GM19025 (cell line): Measurements from ENCODE around the gene NEK7.
"Not testable (repeated sequence)": the region's sequence is repeated elsewhere in the genome, so short reads cannot be mapped to it uniquely, and the experiment has no call there.

ENCODE experiments used
- ATAC-seq: cut with Tn5 transposase; IDR thresholded peaks from one replicate; pipeline ENCODE4 v1.9.1; 2021; ENCODE audit warnings: mild to moderate bottlenecking, low read depth, moderate library complexity; ENCODE audit not compliant: unreplicated experiment

NEK7 gene

GRCh38 chr1:198275597-198275996 lies 118.8 kb downstream of the NEK7 start:
- no peak for ATAC-seq

GRCh38 chr1:198276241-198276640 lies 119.4 kb downstream of the NEK7 start:
- ATAC-seq: no peak

GRCh38 chr1:198278943-198279342 lies 122.1 kb downstream of the NEK7 start:
- no peak for ATAC-seq

DNA sequence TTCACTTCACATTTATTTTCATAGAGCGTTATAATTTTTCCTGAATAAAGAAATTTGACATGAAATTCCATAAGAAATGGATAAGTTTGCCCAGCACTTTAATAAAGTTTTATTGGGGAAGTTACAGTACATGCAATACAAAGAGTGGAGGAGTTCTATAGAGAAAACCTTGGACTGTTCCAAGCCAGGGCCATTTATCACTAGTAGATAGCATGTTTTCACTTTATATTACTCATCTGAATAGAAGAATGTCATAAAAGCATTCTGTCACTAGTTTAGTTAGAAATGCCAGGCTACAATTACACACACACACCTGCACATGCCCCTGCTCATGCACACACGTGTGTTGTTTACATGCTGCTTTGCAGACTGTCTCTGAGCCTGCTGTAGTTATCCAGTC lies 123.3 kb downstream of the NEK7 start:
- no peak for ATAC-seq

- ATAC-seq: no peak
Observed at GRCh38 chr1:198281911-198282310, 125.1 kb downstream of the NEK7 start.

DNA sequence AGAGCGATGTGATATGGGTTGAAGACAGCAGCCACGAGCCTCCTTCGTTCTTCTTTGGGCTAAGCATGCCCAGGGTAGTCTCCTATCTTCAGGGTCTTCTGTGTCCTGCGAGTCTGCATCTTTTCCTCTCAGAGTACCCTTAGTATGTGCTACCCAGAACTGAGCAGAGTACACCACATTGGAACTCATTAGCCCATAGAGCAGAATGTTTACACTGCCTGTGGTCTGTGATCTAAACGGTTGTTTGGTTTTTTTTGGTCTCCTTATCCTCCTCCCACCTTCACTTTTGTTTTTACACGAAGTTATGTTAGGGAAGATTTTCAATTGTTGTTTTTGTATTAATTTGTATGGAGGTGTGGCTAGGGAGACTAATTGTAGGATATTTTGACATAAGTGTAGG lies 126.4 kb downstream of the NEK7 start:
- no peak for ATAC-seq

DNA sequence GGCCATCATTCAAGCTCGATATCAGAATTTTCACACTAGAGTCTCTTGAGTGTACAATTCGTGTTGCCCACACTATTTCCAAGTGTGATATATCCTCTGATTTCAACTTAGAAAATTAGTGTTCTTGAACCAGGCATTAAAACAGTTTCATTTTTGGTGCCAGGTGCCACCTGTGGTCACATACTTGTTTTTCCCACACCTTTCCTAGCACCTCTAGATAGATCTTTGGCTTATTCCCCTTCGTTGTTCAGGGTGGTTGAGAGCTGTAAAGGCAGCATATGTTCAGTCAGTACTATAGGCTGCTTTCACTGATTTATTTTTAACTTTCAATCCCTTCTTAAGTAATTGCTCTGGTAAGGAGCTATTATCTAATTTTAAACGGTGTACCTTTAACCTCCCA lies 131.1 kb downstream of the NEK7 start:
- ATAC-seq: no peak

DNA sequence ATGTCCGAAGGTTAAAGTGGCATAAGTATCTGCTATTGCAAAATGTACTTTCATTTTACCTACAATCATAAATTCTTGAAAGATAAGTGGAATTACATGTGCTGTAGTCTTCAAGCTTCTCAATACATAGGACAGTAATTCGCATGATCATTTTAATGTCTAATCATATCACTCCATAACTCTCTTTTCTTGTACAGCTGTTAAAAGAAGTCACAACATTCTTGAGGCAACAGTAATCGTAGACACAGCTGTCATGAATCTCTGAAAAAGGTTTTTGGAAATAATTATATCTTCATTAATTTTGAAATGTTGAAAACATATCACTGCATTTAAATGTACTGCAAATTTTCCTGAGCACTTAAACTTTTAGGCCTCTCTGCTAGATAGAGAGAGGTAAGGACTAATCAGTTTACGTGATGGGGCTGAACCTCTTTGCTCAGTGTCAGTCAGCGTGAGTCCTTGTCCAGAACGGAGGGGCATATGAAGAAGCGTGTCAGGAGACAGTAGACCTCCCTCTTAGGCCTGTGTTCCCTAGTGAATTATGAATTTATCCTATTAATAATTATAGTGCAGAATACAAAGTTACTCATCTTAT lies 133.4 kb downstream of the NEK7 start:
- ATAC-seq: no peak

DNA sequence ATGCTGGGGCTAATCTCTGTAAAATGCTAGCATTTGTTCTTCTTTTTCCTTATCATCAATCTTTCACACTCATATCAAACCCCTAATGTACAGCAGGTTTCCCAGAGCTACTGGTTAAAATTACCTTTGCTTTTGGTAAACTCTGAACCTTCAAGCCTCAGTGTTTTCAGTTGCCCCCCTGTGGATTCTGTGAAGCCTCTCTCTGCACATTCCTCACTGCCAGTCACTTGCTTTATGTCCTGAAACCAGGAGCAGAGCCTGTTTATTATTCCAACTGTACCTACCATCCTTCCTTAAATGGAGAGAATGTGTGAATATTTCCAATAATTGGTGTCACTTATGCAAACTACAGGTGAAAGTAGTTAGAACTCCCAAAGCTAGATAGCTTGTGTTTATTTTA lies 134.2 kb downstream of the NEK7 start:
- ATAC-seq: no peak

- ATAC-seq: no peak
Observed at GRCh38 chr1:198291924-198292323, 135.1 kb downstream of the NEK7 start.

- no peak for ATAC-seq
Observed at GRCh38 chr1:198295225-198295624, 138.4 kb downstream of the NEK7 start.

DNA sequence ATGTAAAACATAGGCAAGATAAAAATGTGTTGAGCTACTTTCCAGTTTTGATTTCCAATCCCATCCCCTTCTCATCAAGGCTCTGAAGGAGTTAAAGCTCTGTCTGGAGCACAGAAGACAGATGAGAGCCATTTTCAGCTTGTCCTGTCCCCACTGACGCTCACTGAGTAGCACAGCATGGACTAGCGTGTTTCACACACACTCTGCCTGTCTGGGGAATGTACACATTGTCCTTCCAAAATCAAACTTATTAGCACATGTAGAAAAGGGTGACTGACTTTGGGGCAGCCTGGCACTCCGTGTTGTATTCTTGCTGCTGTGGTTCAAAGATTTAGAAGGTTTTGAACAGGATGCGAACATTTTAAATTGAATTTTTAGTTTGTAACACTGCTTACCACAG lies 139.2 kb downstream of the NEK7 start:
- ATAC-seq: no peak

DNA sequence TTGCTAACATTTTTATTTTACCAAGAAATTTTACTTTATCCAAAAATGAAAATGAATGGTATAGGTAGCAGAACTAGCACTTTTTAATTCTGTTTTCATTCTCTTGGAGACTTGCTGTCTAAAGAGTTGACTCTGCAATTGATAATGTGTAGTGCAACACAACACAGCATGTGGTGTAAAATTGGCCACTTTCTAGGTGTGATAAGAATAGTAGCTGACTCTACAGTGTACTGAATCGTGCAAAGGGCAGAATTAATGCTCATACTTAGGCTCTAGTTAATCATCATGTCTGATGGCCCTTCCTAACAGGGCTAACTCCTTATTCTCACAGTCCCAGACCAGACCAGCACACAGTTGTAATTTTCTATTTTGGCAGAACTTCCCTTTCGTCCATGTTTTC lies 140.5 kb downstream of the NEK7 start:
- no peak for ATAC-seq

GRCh38 chr1:198298640-198299039 lies 141.8 kb downstream of the NEK7 start:
- no peak for ATAC-seq

DNA sequence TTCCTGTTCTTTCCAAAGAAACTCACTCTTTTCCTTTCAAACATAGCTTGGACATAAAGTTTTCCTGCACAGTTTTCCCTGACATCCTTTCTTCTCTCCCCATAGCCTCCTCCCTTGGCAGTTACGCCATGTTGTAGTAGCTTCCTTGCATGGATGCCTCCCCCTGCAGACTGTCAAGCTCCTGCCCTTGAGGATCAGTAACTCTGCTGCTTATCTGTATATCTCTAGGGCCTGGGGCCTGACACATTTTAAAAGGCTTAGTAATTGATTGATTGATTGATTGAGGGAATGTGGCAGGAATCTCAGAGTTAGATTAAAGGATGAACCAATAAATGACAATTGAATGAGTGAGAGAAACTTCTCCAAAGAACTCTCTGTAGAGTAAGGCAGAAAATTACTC lies 143.7 kb downstream of the NEK7 start:
- ATAC-seq: no peak

GRCh38 chr1:198304431-198304830 lies 147.6 kb downstream of the NEK7 start:
- ATAC-seq: no peak

DNA sequence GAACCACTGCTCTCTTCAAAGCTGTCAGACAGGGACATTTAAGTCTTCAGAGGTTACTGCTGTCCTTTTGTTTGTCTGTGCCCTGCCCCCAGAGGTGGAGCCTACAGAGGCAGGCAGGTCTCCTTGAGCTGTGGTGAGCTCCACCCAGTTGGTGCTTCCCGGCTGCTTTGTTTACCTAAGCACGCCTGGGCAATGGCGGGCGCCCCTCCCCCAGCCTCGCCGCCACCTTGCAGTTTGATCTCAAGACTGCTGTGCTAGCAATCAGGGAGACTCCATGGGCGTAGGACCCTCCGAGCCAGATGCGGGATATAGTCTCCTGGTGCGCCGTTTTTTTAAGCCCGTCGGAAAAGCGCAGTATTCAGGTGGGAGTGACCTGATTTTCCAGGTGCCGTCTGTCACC lies 158.0 kb downstream of the NEK7 start:
- ATAC-seq: not testable (repeated sequence)

GRCh38 chr1:198315331-198315730 lies 158.5 kb downstream of the NEK7 start:
- not testable (repeated sequence) for ATAC-seq

DNA sequence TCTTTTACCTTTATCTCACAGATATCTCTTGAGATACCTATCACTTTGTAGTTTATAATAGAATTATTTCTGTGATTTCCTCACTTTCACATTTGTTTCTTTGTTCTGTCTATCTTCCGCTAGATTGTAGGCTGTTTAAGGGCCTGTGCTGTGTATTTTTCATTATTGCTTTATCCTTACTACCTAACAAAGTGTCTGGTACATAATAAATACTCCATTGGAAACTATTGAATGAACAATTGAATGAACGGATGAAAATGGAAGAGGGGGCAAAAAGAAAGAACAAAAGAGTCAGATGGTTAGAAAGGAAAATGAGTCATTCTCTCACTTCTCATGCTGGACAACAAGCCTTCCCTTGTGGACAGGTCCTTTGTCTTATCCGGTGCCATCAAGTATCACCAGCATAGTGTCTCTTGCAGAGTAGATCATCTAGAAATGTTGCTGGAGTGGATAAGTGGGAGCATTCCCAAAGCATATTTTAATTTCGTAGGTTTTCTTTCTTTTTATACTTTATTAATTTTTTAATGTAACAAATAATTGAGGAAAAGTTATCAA lies 159.8 kb downstream of the NEK7 start:
- no peak for ATAC-seq

- ATAC-seq: no peak
Observed at GRCh38 chr1:198318085-198318484, 161.3 kb downstream of the NEK7 start.

DNA sequence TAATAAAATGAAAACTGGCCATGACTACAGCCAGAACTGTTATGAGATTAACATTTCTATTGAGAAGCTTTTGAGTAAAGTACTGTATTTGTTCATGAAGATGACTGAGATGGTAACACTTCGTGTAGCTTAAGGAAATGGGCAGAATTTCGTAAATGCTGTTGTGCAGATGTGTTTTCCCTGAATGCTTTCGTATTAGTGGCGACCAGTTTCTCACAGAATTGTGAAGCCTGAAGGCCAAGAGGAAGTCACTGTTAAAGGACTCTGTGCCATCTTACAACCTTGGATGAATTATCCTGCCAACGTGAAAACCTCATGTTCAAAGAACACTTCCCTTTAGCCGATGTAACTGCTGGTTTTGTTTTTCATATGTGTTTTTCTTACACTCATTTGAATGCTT lies 164.0 kb downstream of the NEK7 start:
- ATAC-seq: no peak

DNA sequence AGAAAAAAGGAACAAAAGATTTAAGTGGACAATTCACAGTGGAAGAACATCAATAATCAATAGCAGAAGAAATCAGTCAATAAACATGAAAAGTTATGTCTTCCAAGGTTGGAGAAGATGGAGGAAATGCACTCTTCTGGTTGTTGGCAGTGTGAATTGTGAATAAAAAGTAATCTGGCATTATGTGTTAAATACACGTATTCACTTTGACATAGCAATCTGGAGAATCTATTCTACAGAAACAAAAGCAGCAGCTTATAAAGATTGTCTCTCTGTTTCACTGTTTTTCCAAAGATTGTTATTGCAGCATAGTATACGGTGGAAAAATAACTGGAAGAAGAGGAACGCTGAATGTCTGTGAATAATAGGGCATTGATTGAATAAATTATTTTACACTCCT lies 169.4 kb downstream of the NEK7 start:
- ATAC-seq: no peak

GRCh38 chr1:198326915-198327314 lies 170.1 kb downstream of the NEK7 start:
- no peak for ATAC-seq
